SK-N-DZ (cell line): Measurements from ENCODE around the gene STX1B.

Source experiments
- DNase-seq: peaks from one replicate; pipeline ENCODE4 v3.0.0-alpha.2; 2015; ENCODE audit warnings: low spot score

STX1B gene

DNA sequence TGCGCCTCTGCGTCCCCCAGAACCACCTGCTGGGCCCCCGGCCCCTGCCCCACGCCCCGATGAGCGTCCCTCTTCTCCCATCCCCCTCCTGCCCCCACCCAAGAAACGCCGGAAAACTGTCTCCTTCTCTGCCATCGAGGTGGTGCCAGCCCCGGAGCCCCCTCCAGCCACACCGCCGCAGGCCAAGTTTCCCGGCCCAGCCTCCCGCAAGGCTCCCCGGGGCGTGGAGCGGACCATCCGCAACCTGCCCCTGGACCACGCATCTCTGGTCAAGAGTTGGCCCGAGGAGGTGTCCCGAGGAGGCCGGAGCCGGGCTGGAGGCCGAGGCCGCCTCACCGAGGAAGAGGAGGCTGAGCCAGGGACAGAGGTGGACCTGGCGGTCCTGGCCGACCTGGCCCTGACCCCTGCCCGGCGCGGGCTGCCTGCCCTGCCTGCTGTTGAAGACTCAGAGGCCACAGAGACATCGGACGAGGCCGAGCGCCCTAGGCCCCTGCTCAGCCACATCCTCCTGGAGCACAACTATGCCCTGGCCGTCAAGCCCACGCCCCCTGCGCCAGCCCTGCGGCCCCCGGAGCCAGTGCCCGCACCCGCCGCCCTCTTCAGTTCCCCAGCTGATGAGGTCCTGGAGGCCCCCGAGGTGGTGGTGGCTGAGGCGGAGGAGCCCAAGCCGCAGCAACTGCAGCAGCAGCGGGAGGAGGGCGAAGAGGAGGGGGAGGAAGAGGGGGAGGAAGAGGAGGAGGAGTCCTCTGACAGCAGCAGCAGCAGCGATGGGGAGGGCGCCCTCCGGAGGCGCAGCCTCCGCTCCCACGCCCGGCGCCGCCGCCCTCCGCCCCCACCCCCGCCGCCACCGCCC is 31.0 kb downstream of the STX1B start:
- DNase-seq: no peak

- DNase-seq: no peak
These were observed 32.9 kb downstream of the STX1B start for GRCh38 chr16:30977502-30977901.

GRCh38 chr16:30976486-30976885 is 34.0 kb downstream of the STX1B start:
- DNase-seq: no peak

DNA sequence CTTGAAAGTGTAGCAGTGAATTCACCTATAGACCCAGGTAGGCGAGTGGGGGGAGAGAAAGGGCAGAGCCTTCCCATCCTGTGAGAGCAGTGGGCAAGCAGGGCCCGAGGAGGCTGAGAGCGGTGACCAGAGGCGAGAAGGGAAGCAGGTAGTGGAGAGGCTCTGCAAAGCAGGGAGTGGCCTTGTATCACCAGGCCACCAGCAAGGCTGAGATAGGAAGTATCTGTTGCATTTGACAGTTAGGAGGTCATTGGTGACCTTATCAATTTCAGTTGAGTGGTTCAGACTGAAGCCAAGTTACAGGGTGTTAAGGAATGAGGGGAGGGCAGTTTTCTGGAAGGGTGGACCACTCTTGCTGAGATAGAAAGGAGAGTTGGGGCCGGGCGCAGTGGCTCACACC is 36.1 kb downstream of the STX1B start:
- DNase-seq: no peak

DNA sequence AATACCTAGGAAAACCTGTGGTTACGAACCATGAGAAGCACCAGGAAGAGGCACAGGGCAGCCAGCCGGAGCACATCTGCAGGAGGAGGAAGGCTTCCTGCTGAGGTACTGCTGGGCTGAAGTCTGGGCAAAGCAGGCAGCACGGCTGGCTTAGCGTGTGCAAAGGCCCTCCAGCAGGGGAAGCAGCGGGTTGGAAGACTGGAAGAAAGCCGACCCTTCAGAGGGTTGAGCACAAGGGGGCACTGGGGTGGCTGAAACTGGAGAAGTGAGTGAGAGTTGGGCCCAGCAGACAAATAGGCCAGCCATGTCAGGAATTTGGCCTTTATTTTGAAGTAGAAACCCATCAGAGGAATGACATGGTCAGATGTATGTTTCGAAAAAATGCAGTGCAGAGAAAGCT is 37.6 kb downstream of the STX1B start:
- no peak for DNase-seq

GRCh38 chr16:30971298-30971697 is 39.1 kb downstream of the STX1B start:
- no peak for DNase-seq

- DNase-seq: no peak
These were observed 41.1 kb downstream of the STX1B start for GRCh38 chr16:30969246-30969842.

DNA sequence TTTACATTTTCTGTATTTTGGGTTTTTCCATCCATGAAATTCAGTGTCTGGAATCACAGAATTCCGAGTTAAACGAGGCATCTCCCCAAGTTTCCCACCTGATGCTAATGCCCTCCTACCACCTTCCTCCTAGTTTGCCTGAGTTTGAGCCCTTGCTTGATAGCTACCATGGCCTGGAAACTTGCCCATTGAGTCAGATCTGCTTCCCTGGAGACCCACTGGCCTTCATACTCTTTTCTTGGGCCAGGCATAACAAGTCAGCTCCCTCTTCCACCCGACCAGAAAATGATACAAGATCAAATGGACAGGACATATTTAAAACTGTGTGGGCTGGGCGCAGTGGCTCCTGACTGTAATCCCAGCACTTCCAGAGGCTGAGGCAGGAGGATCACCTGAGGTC is 42.6 kb downstream of the STX1B start:
- no peak for DNase-seq

GRCh38 chr16:30966033-30966619 is 44.3 kb downstream of the STX1B start:
- no peak for DNase-seq

DNA sequence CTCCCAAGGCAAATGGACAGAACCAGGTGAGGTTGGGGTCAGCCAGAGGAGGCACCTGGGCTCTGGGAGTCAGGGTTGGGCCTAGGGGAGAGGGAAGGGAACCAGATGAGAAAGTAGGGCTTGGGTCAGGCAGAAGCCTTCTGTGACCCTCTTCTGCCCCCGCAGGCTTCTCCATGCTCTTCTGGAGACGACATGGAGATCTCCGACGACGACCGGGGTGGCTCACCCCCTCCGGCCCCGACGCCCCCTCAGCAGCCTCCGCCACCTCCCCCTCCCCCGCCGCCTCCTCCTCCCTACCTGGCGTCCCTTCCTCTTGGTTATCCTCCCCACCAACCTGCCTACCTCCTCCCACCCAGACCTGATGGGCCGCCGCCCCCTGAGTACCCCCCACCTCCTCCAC is 45.0 kb downstream of the STX1B start:
- DNase-seq: no peak

- no peak for DNase-seq
These were observed 45.7 kb downstream of the STX1B start for GRCh38 chr16:30964574-30965226.

DNA sequence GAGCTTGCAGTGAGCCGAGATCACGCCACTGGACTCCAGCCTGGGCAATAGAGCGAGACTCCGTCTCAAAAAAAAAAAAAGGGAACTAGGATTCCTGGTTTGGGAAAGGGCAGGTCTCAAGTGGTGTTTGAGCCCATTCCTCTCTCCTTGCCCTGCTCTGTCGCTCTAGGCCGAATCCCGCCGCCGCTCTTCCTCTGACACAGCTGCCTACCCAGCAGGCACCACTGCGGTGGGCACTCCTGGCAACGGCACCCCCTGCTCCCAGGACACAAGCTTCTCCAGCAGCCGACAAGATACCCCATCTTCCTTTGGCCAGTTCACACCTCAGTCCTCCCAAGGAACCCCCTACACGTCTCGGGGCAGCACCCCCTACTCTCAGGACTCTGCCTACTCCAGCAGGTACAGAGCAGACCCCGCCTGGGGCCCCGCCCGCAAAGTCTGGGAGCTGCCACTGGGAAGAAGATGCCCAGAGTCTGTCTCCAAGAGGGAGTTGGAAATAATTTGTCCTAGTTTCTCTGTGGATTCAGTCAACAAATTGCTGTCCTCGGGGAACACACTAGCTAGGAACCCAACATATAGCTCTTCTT is 46.4 kb downstream of the STX1B start:
- DNase-seq: no peak

GRCh38 chr16:30961384-30961783 is 49.1 kb downstream of the STX1B start:
- DNase-seq: no peak

- peak; percentile 67 for DNase-seq
These were observed 52.0 kb downstream of the STX1B start for GRCh38 chr16:30958175-30959079.

GRCh38 chr16:30957456-30958174 is 52.8 kb downstream of the STX1B start, which contains the start of gene SETD1A:
Gene SETD1A (plus strand): TSS chr16:30957754. CDS start chr16:30958732, 978 bp downstream.
- DNase-seq: peak; percentile 94

DNA sequence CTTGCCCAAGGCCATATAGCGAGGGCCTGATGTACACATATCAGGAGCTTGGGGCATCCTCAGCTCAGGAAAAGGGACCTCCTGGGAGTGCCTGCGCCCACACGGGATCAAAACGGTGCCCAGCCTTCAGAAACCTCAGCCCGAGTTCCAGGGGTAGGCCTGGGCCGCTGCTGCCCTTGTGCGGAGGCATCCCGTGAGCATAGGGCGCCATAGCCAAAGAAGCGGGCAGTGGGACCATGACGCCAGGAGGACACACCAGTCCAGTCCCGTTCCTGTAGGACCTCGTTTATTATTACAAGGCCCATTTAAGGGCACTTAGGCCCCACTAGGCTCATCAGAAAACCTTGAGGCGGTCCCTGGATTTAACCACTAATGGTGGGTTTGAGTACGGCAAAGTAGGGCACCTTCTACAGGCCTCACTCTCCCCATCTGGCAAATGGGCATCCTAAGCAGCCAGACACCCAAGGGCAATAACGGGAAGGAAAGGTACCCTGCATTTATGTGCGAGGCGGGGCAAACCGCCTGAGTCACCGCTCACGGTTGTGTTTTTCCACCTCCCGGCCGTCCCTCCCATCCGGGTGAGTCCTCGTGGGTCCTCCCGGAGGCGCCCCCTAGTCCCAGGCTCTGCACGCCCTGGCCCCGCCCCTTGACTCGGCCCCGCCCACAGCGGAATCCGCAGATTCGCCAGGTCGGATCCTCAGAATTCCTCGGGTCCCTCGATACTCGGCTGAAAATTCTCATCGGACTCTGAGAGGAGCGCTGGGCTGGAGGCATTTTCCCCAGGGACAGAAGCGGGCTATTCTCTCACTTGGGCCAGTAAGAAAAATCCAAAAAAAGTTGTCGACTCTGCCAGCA is 53.6 kb downstream of the STX1B start:
- DNase-seq: peak; percentile 85

- DNase-seq: no peak
These were observed 55.4 kb downstream of the STX1B start for GRCh38 chr16:30954993-30955392.

DNA sequence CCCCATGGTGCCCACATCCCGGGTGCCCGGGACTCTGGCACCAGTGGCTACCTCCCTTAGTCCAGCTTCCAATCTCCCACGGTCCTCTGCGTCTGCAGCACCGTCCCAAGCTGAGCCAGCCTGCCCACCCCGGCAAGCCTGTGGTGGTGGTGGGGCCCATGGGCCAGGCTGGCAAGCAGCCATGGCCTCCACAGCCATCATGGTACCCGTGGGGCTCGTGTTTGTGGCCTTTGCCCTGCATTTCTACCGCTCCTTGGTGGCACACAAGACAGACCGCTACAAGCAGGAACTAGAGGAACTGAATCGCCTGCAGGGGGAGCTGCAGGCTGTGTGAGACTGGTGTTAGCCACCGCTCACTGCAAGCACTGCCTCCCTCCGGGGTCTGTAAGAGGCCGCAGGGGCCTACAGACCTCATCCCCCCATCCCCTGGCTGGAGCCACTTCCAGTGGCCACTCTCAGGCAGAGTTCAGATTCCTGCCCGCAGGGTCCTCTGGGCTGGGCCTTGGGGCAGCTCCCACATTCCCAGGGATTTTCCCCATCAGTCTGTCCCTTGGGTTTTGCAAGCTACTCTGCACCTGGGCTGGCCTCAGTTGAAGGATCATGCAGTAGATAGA is 56.8 kb downstream of the STX1B start:
- peak; percentile 93 for DNase-seq

DNA sequence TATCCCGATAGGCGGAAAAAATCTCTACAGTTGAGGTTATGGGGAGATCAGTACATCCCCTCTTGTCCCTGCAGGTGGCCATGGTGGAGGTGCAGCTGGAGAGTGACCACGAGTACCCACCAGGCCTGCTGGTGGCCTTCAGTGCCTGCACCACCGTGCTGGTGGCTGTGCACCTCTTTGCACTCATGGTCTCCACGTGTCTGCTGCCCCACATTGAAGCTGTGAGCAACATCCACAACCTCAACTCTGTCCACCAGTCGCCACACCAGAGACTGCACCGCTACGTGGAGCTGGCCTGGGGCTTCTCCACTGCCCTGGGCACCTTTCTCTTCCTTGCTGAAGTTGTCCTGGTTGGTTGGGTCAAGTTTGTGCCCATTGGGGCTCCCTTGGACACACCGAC is 57.3 kb downstream of the STX1B start:
- no peak for DNase-seq
